Transverse colon (tissue), 4 donors: Measurements from ENCODE around the gene PUS1. TPM values are rescaled to one million over a fixed set of nuclear protein-coding genes. Genes with fewer than 3 reads are reported as not detected.
A peak's percentile ranks its signal among the peaks of the same experiment; 100 is the strongest.

Experiments
- DNase-seq: peaks from one replicate; pipeline ENCODE4 v3.0.0-alpha.2; 2019
- H3K27ac ChIP-seq, 4 donors: fragments of 200-600 bp; sonication (generic); 2 replicates each; pipeline ENCODE4 v1.5.1; 2016 to 2018; ENCODE audit warnings: inconsistent platforms in 4 of 4
- H3K27me3 ChIP-seq: fragments of 200-600 bp; sonication (generic); 2 replicates; pipeline ENCODE4 v1.5.1; 2017; ENCODE audit warnings: inconsistent platforms
- H3K36me3 ChIP-seq, 4 donors: fragments of 200-600 bp; sonication (generic); 2 replicates each; pipeline ENCODE4 v1.5.1; 2017 to 2019; ENCODE audit warnings: inconsistent platforms in 4 of 4
- H3K4me1 ChIP-seq, 4 donors: fragments of 200-600 bp; sonication (generic); 2 replicates each; pipeline ENCODE4 v1.5.1; 2017 to 2020; ENCODE audit warnings: inconsistent platforms in 4 of 4
- H3K4me3 ChIP-seq, 4 donors: fragments of 200-600 bp; sonication (generic); 1 replicate in 1 of 4; 2 replicates in 3 of 4; pipeline versions ENCODE4 v1.5.1 to v1.6.1; 2017 to 2019; ENCODE audit warnings: inconsistent platforms in 4 of 4
- H3K9me3 ChIP-seq, 2 donors: fragments of 200-600 bp; sonication (generic); 2 replicates each; pipeline ENCODE4 v1.5.1; 2017 to 2019; ENCODE audit warnings: inconsistent platforms in 2 of 2
- EP300 ChIP-seq: sonication (generic); formaldehyde crosslinking; IDR thresholded peaks from one replicate; pipeline ENCODE4 v1.6.1; 2017; ENCODE audit warnings: antibody characterized with exemption, low read depth
- POLR2A ChIP-seq: fragments of 450-650 bp; IDR thresholded peaks from one replicate; pipeline ENCODE4 v1.6.1; 2016; ENCODE audit warnings: antibody characterized with exemption, mild to moderate bottlenecking, moderate library complexity
- POLR2AphosphoS5 ChIP-seq, 3 donors: sonication (generic); formaldehyde crosslinking; IDR thresholded peaks; one replicate each; pipeline ENCODE4 v1.6.1; 2016; ENCODE audit warnings: antibody characterized with exemption in 3 of 3
- WGBS, 2 donors: methylation state at CpG; one replicate each; pipeline ENCODE4 v1.1.5; 2018; ENCODE audit warnings: low coverage in 1 of 2; 5-methylcytosine and 5-hydroxymethylcytosine counted together
- in situ Hi-C, 4 donors: fragments of 200-750 bp; cut with MboI; loops; one replicate each; pipeline versions ENCODE4 v1.15.0 to v1.15.1; 2017; ENCODE audit warnings: low sequenced_read_pairs in 3 of 4, low pct_ligation_motif_present in 1 of 4, low pct_unique_long_range_greater_than_20kb in 1 of 4
- intact Hi-C: fragments of 100-400 bp; cut with DNase I; formaldehyde crosslinking; loops from one replicate; pipeline ENCODE4 v1.15.1; 2023; ENCODE audit warnings: low total_unique reads
- total RNA-seq, 4 donors: library from RNA; depleted of rRNA; stranded (reverse); fragments of >200 nt; gene quantifications; one replicate each; pipeline ENCODE4 v1.1.0, GENCODE V29; 2016
- TF ChIP-seq, protein P1 (sequence below), 5 experiments: fragments of 200-600 bp in 3 of 5; fragments of 450-650 bp in 2 of 5; sonication (generic) in 3 of 5; IDR thresholded peaks; 1 replicate in 2 of 5; 2 replicates in 3 of 5; pipeline ENCODE4 v1.5.1; 2016 to 2017; ENCODE audit warnings: antibody characterized with exemption in 5 of 5, inconsistent platforms in 3 of 5, mild to moderate bottlenecking in 2 of 5, moderate library complexity in 1 of 5

Gene PUS1
- total RNA-seq, 4 donors from 2014 or later, result 11.9 to 48.8 (median 23.1) TPM

DNA sequence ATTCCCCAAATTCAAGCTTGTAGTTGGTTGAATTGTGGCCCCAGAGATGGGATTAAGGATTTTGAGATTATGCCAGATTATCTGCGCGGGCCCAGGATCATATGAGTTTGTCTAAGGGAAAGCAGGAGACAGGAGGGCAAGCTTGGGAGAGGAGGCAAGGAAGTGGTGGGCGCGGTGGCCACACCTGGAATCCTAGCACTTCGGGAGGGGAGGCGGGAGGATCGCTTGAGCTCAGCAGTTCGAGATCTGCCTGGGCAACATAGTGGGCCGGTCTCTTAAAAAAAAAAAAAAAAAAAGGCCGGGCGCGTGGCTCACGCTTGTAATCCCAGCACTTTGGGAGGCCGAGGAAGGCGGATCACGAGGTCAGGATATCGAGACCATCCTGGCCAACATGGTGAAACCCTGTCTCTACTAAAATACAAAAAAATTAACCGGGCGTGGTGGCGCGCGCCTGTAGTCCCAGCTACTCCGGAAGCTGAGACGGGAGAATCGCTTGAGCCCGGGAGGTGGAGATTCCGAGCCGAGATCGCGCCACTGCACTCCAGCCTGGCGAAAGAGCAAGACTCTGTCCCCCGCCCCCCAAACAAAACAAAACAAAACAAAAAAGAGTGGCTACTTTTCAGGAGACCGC, 881 bp upstream of the PUS1 start:
- Histone ChIP-seq H3K4me3 (peak overlapping the region; percentile 67 to 93 (median 80)), H3K27ac (peak overlapping the region; percentile 92 to 93 (median 92)), H3K4me1 (peaks cover 0 to 24% (median 9%) of the 10 kb centered on the region in 4 donors), H3K27me3 (no peaks in the 10 kb centered on the region), H3K36me3 (peaks cover 0 to 13% (median 5%) of the 10 kb centered on the region in 4 donors), H3K9me3 (no peaks in the 10 kb centered on the region)
- 29 to 30% methylated on average over 16 to 33 of the region's 33 CpGs for WGBS, 2 donors
- in situ Hi-C loops (no loop called here), intact Hi-C loops (loop anchor here (2.0 kb wide), 1 partner anchor 33 kb away; the partner anchor contains the start of gene ULK1)
- TF ChIP-seq, protein P1, sequence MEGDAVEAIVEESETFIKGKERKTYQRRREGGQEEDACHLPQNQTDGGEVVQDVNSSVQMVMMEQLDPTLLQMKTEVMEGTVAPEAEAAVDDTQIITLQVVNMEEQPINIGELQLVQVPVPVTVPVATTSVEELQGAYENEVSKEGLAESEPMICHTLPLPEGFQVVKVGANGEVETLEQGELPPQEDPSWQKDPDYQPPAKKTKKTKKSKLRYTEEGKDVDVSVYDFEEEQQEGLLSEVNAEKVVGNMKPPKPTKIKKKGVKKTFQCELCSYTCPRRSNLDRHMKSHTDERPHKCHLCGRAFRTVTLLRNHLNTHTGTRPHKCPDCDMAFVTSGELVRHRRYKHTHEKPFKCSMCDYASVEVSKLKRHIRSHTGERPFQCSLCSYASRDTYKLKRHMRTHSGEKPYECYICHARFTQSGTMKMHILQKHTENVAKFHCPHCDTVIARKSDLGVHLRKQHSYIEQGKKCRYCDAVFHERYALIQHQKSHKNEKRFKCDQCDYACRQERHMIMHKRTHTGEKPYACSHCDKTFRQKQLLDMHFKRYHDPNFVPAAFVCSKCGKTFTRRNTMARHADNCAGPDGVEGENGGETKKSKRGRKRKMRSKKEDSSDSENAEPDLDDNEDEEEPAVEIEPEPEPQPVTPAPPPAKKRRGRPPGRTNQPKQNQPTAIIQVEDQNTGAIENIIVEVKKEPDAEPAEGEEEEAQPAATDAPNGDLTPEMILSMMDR (IDR thresholded peaks at IDR 0.05), result no peak
- TF ChIP-seq POLR2AphosphoS5 (IDR thresholded peaks at IDR 0.05) (no peak), EP300 (no peak), POLR2A (no peak)
- DNase-seq, result peak; percentile 34

- no peak for TF ChIP-seq POLR2AphosphoS5 (IDR thresholded peaks at IDR 0.05)
- TF ChIP-seq, protein P1 (IDR thresholded peaks at IDR 0.05), result no peak
- no peak for TF ChIP-seq POLR2A
- TF ChIP-seq EP300, result no peak
- Histone ChIP-seq H3K27ac (peak overlapping the region; percentile 92 to 93 (median 92)), H3K4me3 (peak overlapping the region; percentile 74 to 93 (median 90)), H3K9me3 (no peaks in the 10 kb centered on the region), H3K36me3 (peaks cover 0 to 28% (median 7%) of the 10 kb centered on the region in 4 donors), H3K4me1 (peaks cover 0 to 20% (median 9%) of the 10 kb centered on the region in 4 donors), H3K27me3 (no peaks in the 10 kb centered on the region)
- peak; percentile 42 for DNase-seq
- intact Hi-C loops (loop anchor here (2.0 kb wide), 1 partner anchor 35 kb away; the partner anchor contains the start of gene ULK1), in situ Hi-C loops (no loop called here)
- WGBS, 2 donors, result 1% methylated on average over 66 of the region's 87 CpGs; no CpG with 5 or more reads in 1 of the 2 donors
Measured at GRCh38 chr12:131929581-131930456, 743 bp downstream of the PUS1 start.

DNA sequence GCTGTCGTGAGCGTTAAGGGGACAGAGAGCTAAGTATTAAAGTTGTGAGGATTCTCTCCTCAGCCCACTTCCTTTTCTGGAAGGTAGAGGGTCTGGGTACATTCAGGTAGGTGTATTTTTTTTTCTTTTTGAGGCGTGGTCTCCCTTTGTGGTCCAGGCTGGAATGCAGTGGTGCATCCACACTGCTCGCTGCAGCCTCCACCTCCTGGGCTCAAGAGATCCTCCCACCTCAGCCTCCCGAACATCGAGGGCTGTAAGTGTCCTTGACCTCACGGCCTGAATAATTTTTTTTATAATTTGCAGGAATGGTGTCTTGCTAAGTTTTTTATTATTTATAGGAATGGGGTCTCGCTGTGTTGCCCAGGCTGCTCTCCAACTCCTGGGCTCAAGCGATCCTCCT, 1.4 kb downstream of the PUS1 start:
- Histone ChIP-seq H3K9me3 (no peaks in the 10 kb centered on the region), H3K27me3 (no peaks in the 10 kb centered on the region), H3K4me1 (peaks cover 0 to 20% (median 9%) of the 10 kb centered on the region in 4 donors), H3K4me3 (peak overlapping the region in 3 of 4 donors; percentile 74 to 93 (median 87)), H3K27ac (peak overlapping the region in 3 of 4 donors; percentile 92 to 93 (median 93)), H3K36me3 (peaks cover 0 to 28% (median 7%) of the 10 kb centered on the region in 4 donors)
- intact Hi-C loops, result no loop called here
- TF ChIP-seq, protein P1 (IDR thresholded peaks at IDR 0.05), result no peak
- TF ChIP-seq EP300 (no peak), POLR2AphosphoS5 (IDR thresholded peaks at IDR 0.05) (no peak), POLR2A (no peak)
- in situ Hi-C loops, result no loop called here
- 83% methylated on average over 9 of the region's 9 CpGs; no CpG with 5 or more reads in 1 of the 2 donors for WGBS, 2 donors
- DNase-seq, result no peak

DNA sequence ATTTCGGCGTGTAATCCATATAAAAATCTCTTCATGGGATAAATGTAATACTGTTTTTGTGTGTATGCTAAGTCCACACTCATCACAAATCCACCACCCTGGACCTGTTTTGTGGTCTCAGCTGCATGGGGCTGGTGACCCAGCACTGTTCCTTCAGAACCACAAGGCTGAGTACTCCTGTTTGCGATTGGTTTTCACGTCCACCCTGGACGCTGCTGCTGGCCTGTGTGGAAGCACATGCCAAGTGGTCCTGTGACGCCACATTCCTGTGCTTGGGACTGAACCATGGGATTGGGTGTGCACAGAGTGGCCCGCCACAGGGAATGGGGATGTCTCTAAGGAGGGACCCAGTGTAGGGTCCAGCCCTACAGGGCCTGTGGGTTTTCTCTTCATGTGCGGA, 4.3 kb downstream of the PUS1 start:
- 89 to 95% methylated on average over 3 to 8 of the region's 8 CpGs for WGBS, 2 donors
- intact Hi-C loops, result no loop called here
- H3K9me3 ChIP-seq, result no peaks in the 10 kb centered on the region
- peaks cover 0 to 16% (median 9%) of the 10 kb centered on the region in 4 donors for H3K4me1 ChIP-seq
- H3K4me3 ChIP-seq, result no peak overlapping the region
- peaks cover 0 to 28% (median 7%) of the 10 kb centered on the region in 4 donors for H3K36me3 ChIP-seq
- in situ Hi-C loops, result no loop called here
- no peak for DNase-seq
- TF ChIP-seq POLR2A (no peak), POLR2AphosphoS5 (IDR thresholded peaks at IDR 0.05) (no peak), EP300 (no peak)
- TF ChIP-seq, protein P1 (IDR thresholded peaks at IDR 0.05), result no peak
- H3K27me3 ChIP-seq, result no peaks in the 10 kb centered on the region
- H3K27ac ChIP-seq, result no peak overlapping the region
